ENCODE data around the gene ERMP1.

GRCh38 chr9:5764130-5764868 lies 68.6 kb downstream of the ERMP1 start:
- TF ChIP-seq CTCF (IDR thresholded peaks at IDR 0.05) (no peak), POLR2A (IDR thresholded peaks at IDR 0.05) (no peak), EP300 (IDR thresholded peaks at IDR 0.05) (no peak), POLR2AphosphoS5 (IDR thresholded peaks at IDR 0.05) (no peak)
